GM23338 (cell line): ENCODE data around the gene FIG4. TPM values are rescaled to one million over a fixed set of nuclear protein-coding genes. Genes with fewer than 3 reads are reported as not detected.

Experiments
- ATAC-seq: fragments of 200-7000 bp; cut with Tn5 transposase; 3 replicates; pipeline ENCODE4 v1.9.1; 2020
- DNase-seq: peaks from one replicate; pipeline ENCODE4 v3.0.0-alpha.2; 2015; ENCODE audit warnings: low spot score
- H2AFZ ChIP-seq: fragments of 200-600 bp; sonication (generic); 2 replicates; pipeline ENCODE4 v1.8.0; 2016; ENCODE audit warnings: antibody characterized with exemption, mild to moderate bottlenecking, moderate library complexity
- H3F3A ChIP-seq: fragments of 200-600 bp; sonication (generic); replicated peaks from 2 replicates; pipeline ENCODE4 v1.8.0; 2017; ENCODE audit warnings: antibody characterized with exemption, mixed run types, low read depth
- H3K27ac ChIP-seq: fragments of 200-600 bp; sonication (generic); 2 replicates; pipeline ENCODE4 v1.6.1; 2016; ENCODE audit warnings: low read depth
- H3K27me3 ChIP-seq: fragments of 200-600 bp; sonication (generic); 2 replicates; pipeline ENCODE4 v1.8.0; 2016; ENCODE audit warnings: mild to moderate bottlenecking, mixed run types, moderate library complexity; ENCODE audit not compliant: insufficient read depth
- H3K36me3 ChIP-seq: fragments of 200-600 bp; sonication (generic); 2 replicates; pipeline ENCODE4 v1.8.0; 2016; ENCODE audit warnings: mild to moderate bottlenecking; ENCODE audit not compliant: insufficient read depth
- H3K4me1 ChIP-seq: fragments of 200-600 bp; sonication (generic); 2 replicates; pipeline ENCODE4 v1.8.0; 2016; ENCODE audit warnings: mild to moderate bottlenecking, moderate library complexity; ENCODE audit not compliant: insufficient read depth
- H3K4me2 ChIP-seq: fragments of 200-600 bp; sonication (generic); 2 replicates; pipeline ENCODE4 v1.7.1; 2017; ENCODE audit warnings: mixed run types
- H3K4me3 ChIP-seq: fragments of 200-600 bp; sonication (generic); 2 replicates; pipeline ENCODE4 v1.6.1; 2016; ENCODE audit warnings: mixed run types
- H3K79me2 ChIP-seq: fragments of 200-600 bp; sonication (generic); replicated peaks from 2 replicates; pipeline ENCODE4 v1.8.0; 2017; ENCODE audit warnings: mild to moderate bottlenecking; ENCODE audit not compliant: insufficient read depth
- H3K9me2 ChIP-seq: fragments of 200-600 bp; sonication (generic); 2 replicates; pipeline ENCODE4 v1.8.0; 2017; ENCODE audit not compliant: insufficient read depth
- H4K20me1 ChIP-seq: fragments of 200-600 bp; sonication (generic); replicated peaks from 2 replicates; pipeline ENCODE4 v1.8.0; 2017; ENCODE audit warnings: mild to moderate bottlenecking; ENCODE audit not compliant: insufficient read depth
- H3K27ac Mint-ChIP-seq: 2 replicates; pipeline ENCODE4 v1.8.0; 2020; ENCODE audit warnings: inconsistent platforms, mild to moderate bottlenecking, moderate library complexity, mixed read lengths
- H3K27me3 Mint-ChIP-seq: 3 replicates; pipeline ENCODE4 v1.8.0; 2022; ENCODE audit warnings: low read depth, mild to moderate bottlenecking, moderate library complexity, mixed read lengths, inconsistent platforms; ENCODE audit not compliant: insufficient read depth, poor library complexity
- H3K36me3 Mint-ChIP-seq: 3 replicates; pipeline ENCODE4 v1.8.0; 2021; ENCODE audit warnings: low read depth, mild to moderate bottlenecking, inconsistent platforms, moderate library complexity, mixed read lengths
- H3K4me1 Mint-ChIP-seq: 3 replicates; pipeline ENCODE4 v1.8.0; 2020; ENCODE audit warnings: mild to moderate bottlenecking, inconsistent platforms, mixed read lengths
- H3K4me3 Mint-ChIP-seq: 3 replicates; pipeline ENCODE4 v1.8.0; 2021; ENCODE audit warnings: moderate library complexity, mild to moderate bottlenecking, inconsistent platforms, mixed read lengths
- H3K9me3 Mint-ChIP-seq: 3 replicates; pipeline ENCODE4 v1.8.0; 2020; ENCODE audit warnings: moderate library complexity, mild to moderate bottlenecking, inconsistent platforms, mixed read lengths
- CREB1 ChIP-seq: fragments of 250-450 bp; sonication (Bioruptor Pico); IDR thresholded peaks from 2 replicates; pipeline ENCODE4 v1.5.0; 2020; ENCODE audit warnings: low read depth, mild to moderate bottlenecking, moderate library complexity
- ETS1 ChIP-seq: IDR thresholded peaks from 2 replicates; pipeline ENCODE4 v1.6.1; 2016; ENCODE audit warnings: antibody characterized with exemption
- EZH2 ChIP-seq: fragments of 200-600 bp; sonication (generic); IDR thresholded peaks from one replicate; pipeline ENCODE4 v1.8.0; 2017; ENCODE audit warnings: antibody characterized with exemption, mild to moderate bottlenecking, low read depth; ENCODE audit not compliant: unreplicated experiment
- EZH2phosphoT487 ChIP-seq: fragments of 200-600 bp; sonication (generic); IDR thresholded peaks from one replicate; pipeline ENCODE4 v1.8.1; 2018; ENCODE audit warnings: antibody characterized with exemption; ENCODE audit not compliant: unreplicated experiment
- JUNB ChIP-seq: IDR thresholded peaks from one replicate; pipeline ENCODE4 v1.6.1; 2016; ENCODE audit warnings: antibody characterized with exemption; ENCODE audit not compliant: unreplicated experiment
- NANOG ChIP-seq: IDR thresholded peaks from 2 replicates; pipeline ENCODE4 v1.6.1; 2016; ENCODE audit warnings: antibody characterized with exemption, borderline replicate concordance
- REST ChIP-seq: IDR thresholded peaks from one replicate; pipeline ENCODE4 v1.6.1; 2018; ENCODE audit warnings: antibody characterized with exemption; ENCODE audit not compliant: unreplicated experiment
- STAT1 ChIP-seq: IDR thresholded peaks from one replicate; pipeline ENCODE4 v1.6.1; 2016; ENCODE audit warnings: antibody characterized with exemption; ENCODE audit not compliant: unreplicated experiment
- ZNF114 ChIP-seq: fragments of 250-450 bp; sonication (Bioruptor Pico); IDR thresholded peaks from 2 replicates; pipeline ENCODE4 v1.5.0; 2020; ENCODE audit warnings: mild to moderate bottlenecking, moderate library complexity
- ZNF331 ChIP-seq: fragments of 250-450 bp; sonication (Bioruptor Pico); IDR thresholded peaks from 2 replicates; pipeline ENCODE4 v1.5.0; 2020; ENCODE audit warnings: low read depth, mild to moderate bottlenecking, moderate library complexity
- ZNF462 ChIP-seq: fragments of 250-450 bp; sonication (Bioruptor Pico); IDR thresholded peaks from 2 replicates; pipeline ENCODE4 v1.5.0; 2020; ENCODE audit warnings: mild to moderate bottlenecking, moderate library complexity
- polyA plus RNA-seq: library from polyadenylated mRNA; unstranded; fragments of >200 nt; fragmentation: Nextera tagmentation; extraction: Ambion mirVana; gene quantifications from 2 replicates; pipeline ENCODE4 v1.2.1, GENCODE V29; 2016
- total RNA-seq: library from RNA; depleted of rRNA; stranded (reverse); fragments of >200 nt; shearing (Covaris generic); gene quantifications from 2 replicates; pipeline ENCODE4 v1.2.3, GENCODE V29; 2014

Gene FIG4
- total and polyA plus RNA-seq, 2 experiments from 2014 or later, result 7.0 to 16.9 TPM

GRCh38 chr6:109722011-109722410 is 30.9 kb downstream of the FIG4 start:
- H3K79me2 ChIP-seq, result no peaks in the 10 kb centered on the region
- H3K9me3 Mint-ChIP-seq, result peaks cover 9% of the 10 kb centered on the region; the same call in 2 of the 3 replicates
- no peaks in the 10 kb centered on the region for H4K20me1 ChIP-seq
- H3F3A ChIP-seq, result no peaks in the 10 kb centered on the region
- H3K4me2 ChIP-seq, result no peak overlapping the region
- peaks cover 22% of the 10 kb centered on the region for H3K36me3 Mint-ChIP-seq
- H3K27me3 Mint-ChIP-seq, result no peaks in the 10 kb centered on the region
- no peak for DNase-seq
- no peak for ATAC-seq
- H3K4me1 Mint-ChIP-seq, result peaks cover 7% of the 10 kb centered on the region
- H2AFZ ChIP-seq, result no peak overlapping the region
- no peak overlapping the region for H3K4me3 Mint-ChIP-seq
- TF ChIP-seq JUNB (no peak), REST (no peak), ETS1 (no peak), STAT1 (no peak), ZNF114 (no peak), ZNF331 (CRISPR knock-in tag) (no peak), NANOG (no peak), EZH2phosphoT487 (no peak)
- peaks cover 5% of the 10 kb centered on the region; the same call in 1 of the 2 replicates for H3K4me1 ChIP-seq
- H3K36me3 ChIP-seq, result no peaks in the 10 kb centered on the region; the same call in 1 of the 2 replicates
- no peaks in the 10 kb centered on the region for H3K9me2 ChIP-seq
- no peaks in the 10 kb centered on the region for H3K27me3 ChIP-seq
- no peak overlapping the region for H3K4me3 ChIP-seq
- no peak overlapping the region for H3K27ac Mint-ChIP-seq
- no peak overlapping the region for H3K27ac ChIP-seq

- peak overlapping the region; percentile 19; the same call in 1 of the 2 replicates for H3K27ac Mint-ChIP-seq
- H3K4me3 ChIP-seq, result no peak overlapping the region
- H3K27me3 ChIP-seq, result no peaks in the 10 kb centered on the region
- H3K36me3 ChIP-seq, result no peaks in the 10 kb centered on the region; the same call in 1 of the 2 replicates
- no peaks in the 10 kb centered on the region for H3K79me2 ChIP-seq
- H4K20me1 ChIP-seq, result no peaks in the 10 kb centered on the region
- peaks cover 22% of the 10 kb centered on the region for H3K36me3 Mint-ChIP-seq
- H2AFZ ChIP-seq, result no peak overlapping the region
- H3K4me2 ChIP-seq, result no peak overlapping the region
- H3K9me2 ChIP-seq, result no peaks in the 10 kb centered on the region
- peaks cover 5% of the 10 kb centered on the region; the same call in 1 of the 2 replicates for H3K4me1 ChIP-seq
- ATAC-seq (no peak), DNase-seq (no peak)
- H3K9me3 Mint-ChIP-seq, result peaks cover 9% of the 10 kb centered on the region; the same call in 2 of the 3 replicates
- H3K27ac ChIP-seq, result no peak overlapping the region
- no peaks in the 10 kb centered on the region for H3K27me3 Mint-ChIP-seq
- H3K4me1 Mint-ChIP-seq, result peaks cover 7% of the 10 kb centered on the region
- H3F3A ChIP-seq, result no peaks in the 10 kb centered on the region
- H3K4me3 Mint-ChIP-seq, result no peak overlapping the region
- TF ChIP-seq ZNF462 (CRISPR knock-in tag) (no peak), CREB1 (CRISPR knock-in tag) (no peak), EZH2phosphoT487 (no peak), JUNB (no peak), NANOG (no peak), EZH2 (no peak)
Measured at GRCh38 chr6:109722564-109723254, 31.6 kb downstream of the FIG4 start.
